Measurements from ENCODE around the gene CCDC92.
"Not testable (repeated sequence)": the region's sequence is repeated elsewhere in the genome, so short reads cannot be mapped to it uniquely, and the experiment has no call there.

The CCDC92 gene

GRCh38 chr12:123933214-123933613 is 39.4 kb downstream of the CCDC92 start:
- no peak for DNase-seq

DNA sequence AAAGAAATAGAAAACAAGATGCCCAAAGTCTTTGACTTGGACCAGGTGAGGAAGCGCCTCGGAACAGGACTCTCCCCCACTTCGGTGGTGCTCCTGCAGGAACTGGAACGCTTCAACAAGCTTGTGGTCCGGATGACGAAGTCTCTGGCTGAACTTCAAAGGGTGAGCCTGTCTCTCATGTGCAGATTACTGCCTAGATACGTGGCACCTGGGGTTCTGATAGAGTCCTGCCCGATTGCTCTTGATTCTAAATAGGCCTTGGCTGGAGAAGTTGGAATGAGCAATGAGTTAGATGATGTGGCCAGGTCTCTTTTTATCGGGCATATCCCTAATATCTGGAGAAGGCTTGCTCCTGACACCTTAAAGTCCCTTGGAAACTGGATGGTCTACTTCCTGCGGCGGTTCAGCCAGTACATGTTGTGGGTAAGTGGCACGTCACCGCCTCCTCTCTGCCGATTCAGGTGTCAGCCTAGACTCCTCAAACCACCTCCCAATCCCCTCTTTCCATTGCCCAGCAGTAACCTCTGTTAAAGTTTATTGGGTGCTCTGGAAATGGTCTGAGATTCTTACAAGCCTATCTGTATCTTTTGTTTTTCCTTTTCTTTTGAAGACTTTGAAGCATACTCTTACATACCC is 40.8 kb downstream of the CCDC92 start:
- no peak for DNase-seq

DNA sequence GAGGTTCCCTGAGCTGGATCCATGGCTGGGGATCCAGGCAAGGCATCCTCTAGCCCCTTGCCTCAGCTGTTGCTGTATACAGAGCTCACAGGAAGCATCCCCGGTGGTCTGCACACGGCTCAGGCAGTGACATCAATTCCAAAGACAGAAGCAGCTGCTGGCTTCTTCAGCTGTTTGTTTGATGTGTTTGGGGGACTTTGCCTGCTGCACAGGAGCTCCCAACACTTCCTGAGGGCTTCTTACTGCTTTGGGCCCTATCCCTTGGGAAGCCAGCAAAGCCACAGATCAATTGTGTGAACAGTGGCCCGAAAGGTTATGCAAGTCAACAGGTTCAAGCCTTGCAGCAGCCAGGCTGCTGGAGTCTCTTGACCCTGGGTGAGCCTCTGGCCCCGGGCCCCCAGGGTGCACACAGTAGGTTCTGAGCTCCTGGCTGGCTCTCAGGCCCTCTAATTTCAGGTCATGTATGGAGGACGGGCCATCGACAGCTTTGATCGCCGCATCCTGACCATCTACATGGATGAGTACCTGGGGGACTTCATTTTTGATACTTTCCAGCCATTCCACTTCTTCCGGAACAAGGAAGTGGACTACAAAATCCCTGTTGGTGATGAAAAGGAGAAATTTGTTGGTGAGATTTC is 42.6 kb downstream of the CCDC92 start:
- DNase-seq, result no peak

DNA sequence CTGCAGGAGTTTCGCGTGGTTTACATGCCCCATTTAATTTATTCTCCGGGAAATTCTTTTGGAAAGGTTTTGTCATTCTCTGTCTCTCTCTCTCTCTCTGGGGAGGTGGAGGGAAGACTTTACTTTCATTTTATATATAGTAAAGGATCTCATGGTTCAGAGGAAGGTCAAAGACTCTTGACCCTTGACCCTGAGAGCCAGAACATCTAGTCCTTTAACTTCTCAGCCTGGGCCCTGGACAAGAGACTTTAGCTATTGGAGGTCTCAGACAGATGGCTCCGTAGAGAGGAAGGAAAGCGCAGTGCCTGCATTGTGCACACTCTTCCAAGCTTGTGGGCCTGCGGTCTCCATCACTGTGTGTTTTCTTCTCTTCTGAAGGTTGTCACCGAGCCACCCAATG is 43.7 kb downstream of the CCDC92 start:
- no peak for DNase-seq

DNA sequence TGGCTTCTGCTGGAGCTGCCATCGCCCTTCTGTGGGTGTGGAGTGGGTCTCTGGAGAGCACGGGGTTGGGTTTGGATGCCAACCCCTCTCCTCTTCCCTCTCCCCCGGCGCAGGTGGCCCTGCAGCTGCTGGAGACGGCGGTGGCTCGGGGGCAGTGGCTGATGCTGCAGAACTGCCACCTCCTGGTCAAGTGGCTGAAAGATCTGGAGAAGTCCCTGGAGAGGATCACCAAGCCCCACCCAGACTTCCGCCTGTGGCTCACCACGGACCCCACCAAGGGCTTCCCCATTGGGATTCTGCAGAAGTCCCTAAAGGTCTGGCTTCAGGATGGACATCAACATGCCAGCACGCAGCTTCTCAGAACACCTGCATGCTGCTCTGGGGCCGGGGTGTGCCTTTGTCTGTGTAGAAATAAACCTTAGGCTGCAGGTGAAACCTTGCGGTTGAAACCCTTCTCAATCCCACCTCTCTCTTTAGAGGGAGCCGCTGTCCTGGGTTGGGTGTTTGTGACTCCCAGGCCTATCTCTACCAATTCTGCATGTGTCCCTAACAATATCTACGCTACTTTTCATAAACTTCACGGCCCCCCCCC is 44.3 kb downstream of the CCDC92 start:
- DNase-seq, result no peak

DNA sequence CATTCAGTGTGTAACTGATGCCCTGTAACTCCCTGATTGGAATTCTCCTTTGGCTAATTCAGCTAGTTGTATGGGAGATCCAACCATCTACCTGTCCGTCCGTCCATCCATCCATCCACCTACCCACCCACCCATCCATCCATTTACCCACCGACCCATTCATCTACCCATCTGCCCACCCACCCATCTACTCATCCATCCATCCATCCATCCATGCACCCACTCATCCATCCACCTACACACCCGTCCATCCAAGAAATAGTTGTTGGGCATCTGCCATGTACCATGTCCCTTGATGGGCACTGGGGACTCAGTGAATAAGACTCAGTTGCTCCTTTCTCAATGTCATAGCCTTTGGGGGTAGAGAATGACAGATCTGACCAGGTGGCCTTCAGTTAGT is 48.1 kb downstream of the CCDC92 start:
- no peak for DNase-seq

DNA sequence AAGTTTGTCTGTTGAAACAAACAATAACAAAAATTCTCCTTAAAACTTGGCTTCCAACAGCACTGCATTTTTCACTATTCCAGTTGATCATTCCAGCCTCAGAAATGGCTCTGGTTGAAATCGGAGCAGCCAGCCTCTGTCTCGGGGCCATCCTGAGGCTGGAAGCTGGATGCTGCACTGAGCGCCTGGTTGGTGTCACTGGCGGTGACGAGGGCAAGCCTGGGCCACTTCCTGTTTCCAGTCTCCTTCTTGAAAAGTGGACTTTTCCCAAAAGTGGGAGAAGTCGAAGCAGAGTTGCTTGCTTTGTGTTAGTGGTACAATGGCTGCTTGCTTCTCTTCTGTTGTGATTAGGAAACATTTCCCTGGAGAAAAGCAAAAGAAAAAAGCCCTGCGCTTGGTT is 48.7 kb downstream of the CCDC92 start:
- DNase-seq, result no peak

- DNase-seq, result no peak
Observed at GRCh38 chr12:123923038-123923437, 49.6 kb downstream of the CCDC92 start.

DNA sequence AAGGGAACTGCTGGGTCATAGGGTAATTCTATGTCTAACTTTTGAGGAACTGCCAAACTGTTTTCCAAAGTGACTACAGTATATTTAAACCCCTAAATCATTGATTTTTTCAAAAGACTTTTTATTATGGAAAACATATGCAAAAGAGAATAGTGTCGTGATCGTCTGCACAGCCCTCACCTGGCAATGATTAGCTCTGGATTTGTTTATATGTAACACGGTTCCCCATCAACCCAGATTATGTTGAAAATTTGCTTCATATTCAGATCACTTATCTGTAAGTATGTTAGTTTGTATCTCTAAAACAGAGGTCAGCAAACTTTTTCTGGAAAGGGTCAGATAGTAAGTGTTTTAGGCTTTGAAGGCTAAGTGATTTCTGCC is 52.7 kb downstream of the CCDC92 start:
- no peak for DNase-seq

DNA sequence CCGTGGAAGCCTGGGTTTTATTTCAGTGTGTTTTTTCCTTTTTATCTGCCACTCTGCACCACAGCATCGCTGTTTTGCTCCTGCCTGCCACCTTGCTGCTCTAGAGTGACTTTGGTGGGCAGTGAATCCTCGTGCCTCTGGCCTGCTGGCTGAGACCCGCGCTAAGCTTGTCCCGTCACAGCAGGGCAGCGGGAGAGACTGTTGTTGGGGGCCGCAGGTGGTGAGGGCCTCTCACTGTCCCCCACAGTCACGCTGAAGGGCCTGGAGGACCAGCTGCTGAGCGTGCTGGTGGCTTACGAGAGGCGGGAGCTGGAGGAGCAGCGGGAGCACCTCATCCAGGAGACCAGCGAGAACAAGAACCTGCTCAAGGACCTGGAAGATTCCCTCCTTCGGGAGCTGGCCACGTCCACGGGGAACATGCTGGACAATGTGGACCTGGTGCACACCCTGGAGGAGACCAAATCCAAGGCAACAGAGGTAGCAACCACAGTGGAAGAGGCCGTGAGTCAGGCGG is 55.2 kb downstream of the CCDC92 start:
- DNase-seq, result no peak

DNA sequence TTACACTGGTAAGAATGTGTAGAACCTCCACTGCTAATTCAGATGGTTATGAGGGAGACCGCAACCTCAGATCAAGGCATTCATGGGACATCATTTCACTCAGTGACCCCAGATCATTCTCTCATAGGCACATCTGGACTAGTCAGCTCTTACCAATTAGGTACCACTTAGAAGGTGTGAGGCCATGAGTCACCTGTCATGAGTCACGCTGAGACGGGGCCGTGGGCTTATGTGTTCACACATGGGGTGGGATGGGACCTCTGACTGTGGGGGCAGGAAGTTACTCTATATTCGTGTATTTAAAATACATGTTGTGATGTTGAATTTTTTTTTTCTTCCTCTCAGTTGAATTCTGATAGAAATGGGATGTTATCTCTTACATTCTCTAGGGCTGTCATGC is 55.9 kb downstream of the CCDC92 start:
- no peak for DNase-seq

GRCh38 chr12:123914726-123915333 is 57.8 kb downstream of the CCDC92 start:
- no peak for DNase-seq

DNA sequence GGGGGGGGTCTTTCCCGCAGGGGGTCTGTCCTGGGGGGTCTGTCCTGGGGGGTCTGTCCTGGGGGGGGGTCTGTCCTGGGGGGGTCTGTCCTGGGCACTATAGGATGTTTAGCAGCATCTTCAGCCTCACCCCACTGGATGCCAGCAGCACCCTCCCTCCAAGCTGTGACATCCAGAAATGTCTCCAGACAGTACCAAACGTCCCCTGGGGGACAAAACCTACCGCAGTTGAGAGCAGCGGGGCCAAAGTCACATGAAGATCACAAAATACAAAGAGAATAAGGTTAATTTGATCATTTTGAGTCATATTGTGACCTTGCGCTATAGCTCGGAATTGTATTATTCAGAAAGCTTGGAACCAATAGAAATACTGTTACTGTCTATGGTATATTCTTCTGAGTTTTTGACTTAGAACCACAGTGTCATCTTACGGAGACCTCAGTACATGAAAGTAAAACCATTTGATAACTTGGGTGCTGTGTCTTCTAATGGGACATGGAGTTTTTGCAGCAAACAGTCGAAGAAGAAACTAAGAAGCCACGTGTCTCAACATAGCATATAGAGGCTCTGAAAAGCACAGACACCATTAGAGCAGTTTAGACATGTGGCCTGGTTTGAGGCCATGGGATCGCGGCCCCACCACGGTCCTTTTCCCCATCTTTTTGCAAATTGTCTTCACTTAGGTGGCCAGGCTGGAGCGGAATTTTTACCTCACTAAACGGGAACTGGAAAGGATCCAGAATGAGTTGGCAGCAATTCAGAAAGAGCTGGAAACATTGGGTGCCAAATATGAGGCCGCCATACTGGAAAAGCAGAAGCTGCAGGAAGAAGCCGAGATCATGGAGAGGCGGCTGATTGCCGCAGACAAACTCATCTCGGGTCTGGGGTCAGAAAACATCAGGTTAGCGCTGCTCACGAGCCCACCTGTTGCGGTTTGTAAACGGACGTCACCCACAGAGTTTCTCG is 59.9 kb downstream of the CCDC92 start:
- DNase-seq, result no peak

DNA sequence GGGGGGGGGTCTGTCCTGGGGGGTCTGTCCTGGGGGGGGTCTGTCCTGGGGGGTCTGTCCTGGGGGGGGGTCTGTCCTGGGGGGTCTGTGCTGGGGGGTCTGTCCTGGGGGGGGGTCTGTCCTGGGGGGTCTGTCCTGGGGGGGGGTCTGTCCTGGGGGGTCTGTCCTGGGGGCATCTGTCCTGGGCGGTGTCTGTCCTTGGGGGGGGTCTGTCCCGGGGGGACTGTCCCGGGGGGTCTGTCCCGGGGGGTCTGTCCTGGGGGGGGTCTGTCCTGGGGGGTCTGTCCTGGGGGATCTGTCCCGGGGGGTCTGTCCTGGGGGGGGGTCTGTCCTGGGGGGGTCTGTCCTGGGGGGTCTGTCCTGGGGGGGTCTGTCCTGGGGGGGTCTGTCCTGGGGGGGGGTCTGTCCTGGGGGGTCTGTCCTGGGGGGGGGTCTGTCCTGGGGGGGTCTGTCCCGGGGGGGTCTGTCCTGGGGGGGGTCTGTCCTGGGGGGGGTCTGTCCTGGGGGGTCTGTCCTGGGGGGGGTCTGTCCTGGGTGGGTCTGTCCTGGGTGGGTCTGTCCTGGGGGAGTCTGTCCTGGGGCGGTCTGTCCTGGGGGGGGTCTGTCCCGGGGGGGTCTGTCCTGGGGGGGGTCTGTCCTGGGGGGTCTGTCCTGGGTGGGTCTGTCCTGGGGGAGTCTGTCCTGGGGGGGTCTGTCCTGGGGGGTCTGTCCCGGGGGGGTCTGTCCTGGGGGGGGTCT is 60.8 kb downstream of the CCDC92 start:
- DNase-seq, result not testable (repeated sequence)

GRCh38 chr12:123910761-123911193 is 61.9 kb downstream of the CCDC92 start:
- no peak for DNase-seq

GRCh38 chr12:123910057-123910456 is 62.6 kb downstream of the CCDC92 start:
- no peak for DNase-seq

- no peak for DNase-seq
Observed at GRCh38 chr12:123908884-123909725, 63.5 kb downstream of the CCDC92 start.

DNA sequence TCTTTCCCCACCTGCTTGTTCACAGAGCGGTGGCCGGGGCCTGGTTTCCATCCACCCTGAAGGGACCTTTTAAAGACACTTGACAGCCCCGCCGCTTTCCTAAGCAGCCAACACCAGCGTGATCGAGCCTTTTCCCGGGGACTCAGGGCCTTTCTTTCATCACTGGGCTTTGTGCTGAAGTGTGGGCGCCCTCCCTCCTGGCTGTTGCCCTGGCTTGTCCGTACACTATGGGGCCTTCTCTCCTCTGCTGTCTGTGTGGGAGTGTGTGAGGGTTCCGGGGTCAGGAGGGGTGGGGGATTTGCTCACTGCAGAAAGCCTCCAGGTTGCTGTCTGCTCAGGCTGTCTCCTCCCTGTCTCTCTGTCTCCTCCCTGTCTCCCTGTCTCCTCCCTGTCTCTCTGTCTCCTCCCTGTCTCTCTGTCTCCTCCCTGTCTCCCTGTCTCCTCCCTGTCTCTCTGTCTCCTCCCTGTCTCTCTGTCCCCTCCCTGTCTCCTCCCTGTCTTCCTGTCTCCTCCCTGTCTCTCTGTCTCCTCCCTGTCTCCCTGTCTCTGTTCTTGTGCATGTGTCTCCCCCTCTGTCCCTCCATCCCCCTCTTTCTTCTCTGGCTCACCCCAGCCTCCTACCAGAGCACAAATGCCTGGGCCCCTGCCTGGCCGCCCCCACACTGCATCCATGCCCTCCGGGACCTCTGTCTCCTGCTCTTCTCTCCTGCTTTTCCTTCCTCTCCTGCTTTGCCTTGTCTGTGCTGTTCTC is 64.7 kb downstream of the CCDC92 start:
- DNase-seq, result no peak

DNA sequence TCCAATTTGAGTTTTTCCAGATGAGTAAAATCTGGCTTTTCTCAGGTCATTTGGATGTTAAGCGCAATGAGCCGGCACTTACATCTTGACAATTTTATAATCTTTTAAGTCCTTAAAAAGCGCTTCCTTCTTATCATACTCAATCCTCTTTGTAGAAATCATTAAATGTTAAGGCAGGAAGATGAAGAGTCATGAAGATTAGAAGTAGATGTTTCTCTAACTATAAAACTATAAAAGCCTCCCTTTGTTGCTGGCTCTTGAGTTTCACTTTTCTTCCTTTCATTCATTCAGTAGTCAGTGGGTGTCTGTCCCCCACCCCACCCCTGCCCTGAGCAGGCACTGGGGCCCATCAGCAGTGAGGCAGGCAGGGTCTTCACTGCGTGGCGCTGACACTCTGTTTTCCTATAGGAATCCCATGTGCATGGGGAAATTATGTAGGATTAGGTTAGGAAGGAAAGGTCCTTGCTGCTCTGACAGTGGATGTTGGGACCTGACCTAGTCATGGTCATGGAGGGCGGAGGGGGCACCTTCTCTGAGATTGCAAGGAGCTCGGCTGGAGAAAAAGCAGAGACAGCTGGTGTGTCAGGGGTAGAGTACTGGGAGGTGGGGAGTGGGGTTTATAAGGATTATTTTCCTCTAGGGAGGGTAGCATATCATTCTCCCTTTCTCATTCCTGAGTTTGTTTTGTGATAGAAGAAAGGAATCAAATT is 65.8 kb downstream of the CCDC92 start:
- no peak for DNase-seq

Data from KG1 (cell line).